ENCODE data around the gene PLXNA4.

Gene PLXNA4

GRCh38 chr7:132446666-132447278, 129.5 kb downstream of the PLXNA4 start:
- CTCF ChIA-PET = no interaction called here
- POLR2A ChIA-PET = no interaction called here
- DNase-seq (ENCODE audit: extremely low spot score) = no peak
- no peak for TF ChIP-seq CTCF (IDR thresholded peaks at IDR 0.05; ENCODE audit: control extremely low read depth, extremely low read depth, low read depth, missing control alignments)

GRCh38 chr7:132446260-132446659, 130.0 kb downstream of the PLXNA4 start:
- TF ChIP-seq CTCF (IDR thresholded peaks at IDR 0.05; ENCODE audit: control extremely low read depth, extremely low read depth, low read depth, missing control alignments) = no peak
- POLR2A ChIA-PET = no interaction called here
- CTCF ChIA-PET = no interaction called here
- no peak for DNase-seq (ENCODE audit: extremely low spot score)

DNA sequence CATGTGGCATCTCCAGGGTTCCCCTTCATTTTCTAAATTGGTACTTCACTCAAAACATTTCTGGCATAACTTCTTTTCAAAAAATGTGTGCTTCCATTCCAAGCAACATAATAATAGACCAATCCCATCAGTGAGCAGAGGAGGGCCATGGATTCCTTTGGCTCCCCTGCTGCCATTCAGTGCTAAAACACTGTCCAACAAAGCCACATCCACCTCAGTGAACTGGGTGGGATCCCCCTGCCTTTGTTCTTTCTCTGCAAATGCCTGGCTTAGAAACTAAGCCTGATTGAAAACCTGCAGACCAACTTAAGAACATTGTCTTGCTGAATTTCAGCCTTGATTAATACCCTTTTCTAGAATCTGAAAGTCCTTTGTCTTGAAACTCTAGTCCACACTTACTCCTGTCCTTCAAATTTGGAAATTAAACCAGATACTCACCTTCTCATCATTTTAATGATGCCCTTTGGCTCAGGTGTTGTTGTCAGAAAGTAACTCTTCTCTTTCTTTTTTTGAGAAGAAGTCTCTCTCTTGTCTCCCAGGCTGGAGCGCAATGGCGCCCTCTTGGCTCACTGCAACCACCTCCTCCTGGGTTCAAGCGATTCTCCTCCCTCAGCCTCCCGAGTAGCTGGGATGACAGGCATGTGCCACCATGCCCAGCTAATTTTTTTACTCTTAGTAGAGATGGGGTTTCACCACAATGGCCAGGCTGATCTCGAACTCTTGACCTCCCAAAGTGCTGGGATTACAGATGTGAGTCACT, 132.3 kb downstream of the PLXNA4 start:
- no peak for TF ChIP-seq CTCF (IDR thresholded peaks at IDR 0.05; ENCODE audit: control extremely low read depth, extremely low read depth, low read depth, missing control alignments)
- DNase-seq (ENCODE audit: extremely low spot score) = no peak
- CTCF ChIA-PET = no interaction called here
- POLR2A ChIA-PET = no interaction called here

DNA sequence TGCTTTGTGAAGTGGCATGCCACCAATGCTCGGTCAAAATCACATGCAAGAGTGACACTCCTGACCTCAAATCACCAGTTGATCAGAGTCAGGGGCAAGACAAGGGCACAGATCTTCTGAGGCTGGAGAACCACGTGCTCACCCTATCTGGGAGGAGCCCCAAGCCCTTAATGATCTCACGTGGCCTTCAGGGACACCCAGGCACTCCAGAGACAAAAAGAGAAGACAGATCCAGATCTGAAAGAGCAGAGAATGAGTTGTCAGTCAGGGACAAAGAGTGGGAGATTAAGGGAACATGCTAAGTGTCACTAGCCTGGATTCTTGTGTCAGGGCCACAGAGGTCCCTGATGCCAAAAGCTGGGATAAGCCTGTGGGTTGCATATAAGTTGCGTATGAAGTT, 134.3 kb downstream of the PLXNA4 start:
- ChIA-PET CTCF (no interaction called here), POLR2A (no interaction called here)
- DNase-seq (ENCODE audit: extremely low spot score) = no peak
- TF ChIP-seq CTCF (IDR thresholded peaks at IDR 0.05; ENCODE audit: control extremely low read depth, extremely low read depth, low read depth, missing control alignments) = no peak

- no peak for DNase-seq (ENCODE audit: extremely low spot score)
- ChIA-PET POLR2A (no interaction called here), CTCF (interaction anchor here (0.8 kb wide), 1 partner anchor 65 kb away, joined by 3 read pairs; no protein-coding TSS in a partner anchor)
- no peak for TF ChIP-seq CTCF (IDR thresholded peaks at IDR 0.05; ENCODE audit: control extremely low read depth, extremely low read depth, low read depth, missing control alignments)
Observed at GRCh38 chr7:132440151-132440550, 136.1 kb downstream of the PLXNA4 start.

DNA sequence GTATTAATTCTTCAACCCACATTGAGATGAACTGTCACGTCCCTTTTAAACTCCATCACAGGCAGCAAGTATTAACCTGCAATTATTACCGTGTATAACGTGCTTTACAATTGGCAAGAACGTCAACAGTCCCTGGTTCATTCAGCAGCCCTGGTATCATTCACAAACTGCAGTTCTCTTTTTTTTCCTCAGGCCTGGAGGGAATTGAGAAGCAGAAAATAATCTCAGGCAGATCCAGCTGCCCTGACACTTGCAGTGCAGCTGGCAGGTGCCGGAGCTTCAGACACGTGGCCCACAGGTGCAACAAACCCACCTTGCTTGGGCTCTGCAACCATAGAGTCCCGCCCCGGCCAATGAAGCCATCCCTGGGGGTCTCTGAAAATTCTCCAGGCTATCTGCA, 137.3 kb downstream of the PLXNA4 start:
- CTCF ChIA-PET = no interaction called here
- DNase-seq (ENCODE audit: extremely low spot score) = no peak
- POLR2A ChIA-PET = no interaction called here
- no peak for TF ChIP-seq CTCF (IDR thresholded peaks at IDR 0.05; ENCODE audit: control extremely low read depth, extremely low read depth, low read depth, missing control alignments)
